Right kidney (tissue), 1 donor: ENCODE data around the gene METTL9.
"Not testable (repeated sequence)": the region's sequence is repeated elsewhere in the genome, so short reads cannot be mapped to it uniquely, and the experiment has no call there.

Experiments used
- DNase-seq: peaks from one replicate; pipeline ENCODE4 v3.0.0-alpha.2; 2016

Gene METTL9

GRCh38 chr16:21663889-21664647 lies 64.7 kb downstream of the METTL9 start, which contains the start of gene OTOA:
OTOA (plus strand) TSS chr16:21663968; CDS start chr16:21678515, 14,547 bp downstream.
- DNase-seq: no peak

GRCh38 chr16:21664801-21665492 lies 65.6 kb downstream of the METTL9 start:
- DNase-seq: no peak

- DNase-seq: no peak
These were observed 67.4 kb downstream of the METTL9 start for GRCh38 chr16:21666772-21667171.

GRCh38 chr16:21667575-21667974 lies 68.2 kb downstream of the METTL9 start:
- no peak for DNase-seq

GRCh38 chr16:21673469-21673868 lies 74.1 kb downstream of the METTL9 start:
- DNase-seq: no peak

- DNase-seq: not testable (repeated sequence)
These were observed 75.1 kb downstream of the METTL9 start for GRCh38 chr16:21674456-21674855.

GRCh38 chr16:21680714-21681113 lies 81.3 kb downstream of the METTL9 start:
- DNase-seq: not testable (repeated sequence)

- DNase-seq: no peak
These were observed 83.8 kb downstream of the METTL9 start for GRCh38 chr16:21683184-21683583.

GRCh38 chr16:21684199-21684598 lies 84.8 kb downstream of the METTL9 start:
- no peak for DNase-seq

- peak; percentile 26 for DNase-seq
These were observed 85.7 kb downstream of the METTL9 start for GRCh38 chr16:21685034-21685455.

- DNase-seq: no peak
These were observed 89.7 kb downstream of the METTL9 start for GRCh38 chr16:21689107-21689506.

GRCh38 chr16:21690967-21691366 lies 91.6 kb downstream of the METTL9 start:
- not testable (repeated sequence) for DNase-seq

GRCh38 chr16:21694609-21695008 lies 95.2 kb downstream of the METTL9 start:
- DNase-seq: no peak

- DNase-seq: no peak
These were observed 97.7 kb downstream of the METTL9 start for GRCh38 chr16:21697032-21697431.

GRCh38 chr16:21698169-21699032 lies 99.0 kb downstream of the METTL9 start:
- DNase-seq: no peak

GRCh38 chr16:21701271-21701670 lies 101.9 kb downstream of the METTL9 start:
- DNase-seq: no peak

- no peak for DNase-seq
These were observed 102.9 kb downstream of the METTL9 start for GRCh38 chr16:21702276-21702675.

- no peak for DNase-seq
These were observed 103.8 kb downstream of the METTL9 start for GRCh38 chr16:21703156-21703555.

GRCh38 chr16:21703589-21704174 lies 104.3 kb downstream of the METTL9 start:
- no peak for DNase-seq

GRCh38 chr16:21704266-21704665 lies 104.9 kb downstream of the METTL9 start:
- no peak for DNase-seq

GRCh38 chr16:21704733-21705132 lies 105.4 kb downstream of the METTL9 start:
- DNase-seq: no peak
